SU-DHL-6 (cell line): ENCODE measurements around the gene UROC1.

ENCODE experiments used
- CTCF ChIP-seq: fragments of 200-600 bp; sonication (generic); IDR thresholded peaks from one replicate; pipeline ENCODE4 v1.5.1; 2017; ENCODE audit warnings: antibody characterized with exemption, mild to moderate bottlenecking, low read length, moderate library complexity; ENCODE audit not compliant: insufficient read depth, poor library complexity, severe bottlenecking
- EZH2phosphoT487 ChIP-seq: fragments of 200-600 bp; sonication (generic), shearing (Covaris generic); conservative IDR thresholded peaks from 2 replicates; pipeline ENCODE4 v1.6.1; 2018; ENCODE audit warnings: mild to moderate bottlenecking, antibody characterized with exemption, low read length, moderate library complexity, mixed read lengths

GRCh38 chr3:126454437-126455198 is 63.0 kb downstream of the UROC1 start:
- no peak for TF ChIP-seq CTCF
- no peak for TF ChIP-seq EZH2phosphoT487
